Suprapubic skin (tissue), 4 donors: Measurements from ENCODE around the gene CSPG5. TPM values are rescaled to one million over a fixed set of nuclear protein-coding genes. Genes with fewer than 3 reads are reported as not detected.

Source experiments
- DNase-seq, 2 donors: peaks; one replicate each; pipeline ENCODE4 v3.0.0-alpha.2; 2019; ENCODE audit warnings: low spot score in 2 of 2
- H3K27ac ChIP-seq: fragments of 200-600 bp; sonication (generic); one replicate; pipeline ENCODE4 v1.5.1; 2019
- H3K27me3 ChIP-seq: fragments of 200-600 bp; sonication (generic); one replicate; pipeline ENCODE4 v1.5.1; 2019
- H3K36me3 ChIP-seq: fragments of 200-600 bp; sonication (generic); one replicate; pipeline ENCODE4 v1.5.1; 2019
- H3K4me1 ChIP-seq: fragments of 200-600 bp; sonication (generic); one replicate; pipeline ENCODE4 v1.5.1; 2019
- H3K4me3 ChIP-seq: fragments of 200-600 bp; sonication (generic); one replicate; pipeline ENCODE4 v1.5.1; 2019; ENCODE audit warnings: mild to moderate bottlenecking
- H3K9me3 ChIP-seq: fragments of 200-600 bp; sonication (generic); one replicate; pipeline ENCODE4 v1.5.1; 2019
- EP300 ChIP-seq: sonication (generic); formaldehyde crosslinking; IDR thresholded peaks from one replicate; pipeline ENCODE4 v1.6.1; 2017; ENCODE audit warnings: antibody characterized with exemption
- POLR2A ChIP-seq, 2 donors: fragments of 450-650 bp; IDR thresholded peaks; one replicate each; pipeline ENCODE4 v1.6.1; 2017; ENCODE audit warnings: antibody characterized with exemption in 2 of 2, mild to moderate bottlenecking in 2 of 2, moderate library complexity in 2 of 2
- POLR2AphosphoS5 ChIP-seq, 3 donors: sonication (generic); formaldehyde crosslinking; IDR thresholded peaks; one replicate each; pipeline ENCODE4 v1.6.1; 2017; ENCODE audit warnings: antibody characterized with exemption in 3 of 3
- whole genome bisulfite sequencing: methylation state at CpG from one replicate; pipeline ENCODE4 v1.1.5; 2018; 5-methylcytosine and 5-hydroxymethylcytosine counted together
- total RNA-seq, 4 donors: library from RNA; depleted of rRNA; stranded (reverse); fragments of >200 nt; gene quantifications; one replicate each; pipeline ENCODE4 v1.1.0, GENCODE V29; 2016
- TF ChIP-seq, protein P1 (sequence below), 2 donors: fragments of 200-600 bp in 1 of 2; fragments of 450-650 bp in 1 of 2; sonication (generic) in 1 of 2; IDR thresholded peaks; one replicate each; pipeline ENCODE4 v1.5.1; 2016 to 2019; ENCODE audit warnings: antibody characterized with exemption in 2 of 2, mild to moderate bottlenecking in 1 of 2, moderate library complexity in 1 of 2

CSPG5 gene
- total RNA-seq, 4 donors from 2014 or later: 2.3 to 2.7 (median 2.4) TPM; not detected in 1

DNA sequence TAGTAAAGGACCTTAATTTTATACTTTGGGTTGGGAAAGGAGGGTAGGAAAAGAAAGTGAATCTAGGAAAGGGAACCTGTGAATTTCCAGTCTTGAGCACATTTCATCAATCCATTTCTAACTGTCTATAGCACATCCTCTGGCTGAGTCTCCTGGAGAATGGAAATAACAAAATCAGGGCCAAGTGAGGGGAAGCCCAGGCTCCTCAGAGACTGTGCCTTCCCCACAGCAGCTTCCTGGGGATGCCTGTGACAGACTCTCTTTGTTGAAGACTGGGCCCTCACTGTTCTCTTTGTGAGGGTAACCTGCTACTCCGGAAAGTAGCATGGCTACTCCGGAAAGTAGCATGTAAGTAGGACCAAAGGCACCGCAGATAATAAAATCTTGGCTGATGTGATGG is 22.6 kb upstream of the CSPG5 start:
- no peaks in the 10 kb centered on the region for H3K4me1 ChIP-seq
- TF ChIP-seq POLR2A (IDR thresholded peaks at IDR 0.05) (no peak), POLR2AphosphoS5 (IDR thresholded peaks at IDR 0.05) (no peak), EP300 (no peak)
- TF ChIP-seq, protein P1, sequence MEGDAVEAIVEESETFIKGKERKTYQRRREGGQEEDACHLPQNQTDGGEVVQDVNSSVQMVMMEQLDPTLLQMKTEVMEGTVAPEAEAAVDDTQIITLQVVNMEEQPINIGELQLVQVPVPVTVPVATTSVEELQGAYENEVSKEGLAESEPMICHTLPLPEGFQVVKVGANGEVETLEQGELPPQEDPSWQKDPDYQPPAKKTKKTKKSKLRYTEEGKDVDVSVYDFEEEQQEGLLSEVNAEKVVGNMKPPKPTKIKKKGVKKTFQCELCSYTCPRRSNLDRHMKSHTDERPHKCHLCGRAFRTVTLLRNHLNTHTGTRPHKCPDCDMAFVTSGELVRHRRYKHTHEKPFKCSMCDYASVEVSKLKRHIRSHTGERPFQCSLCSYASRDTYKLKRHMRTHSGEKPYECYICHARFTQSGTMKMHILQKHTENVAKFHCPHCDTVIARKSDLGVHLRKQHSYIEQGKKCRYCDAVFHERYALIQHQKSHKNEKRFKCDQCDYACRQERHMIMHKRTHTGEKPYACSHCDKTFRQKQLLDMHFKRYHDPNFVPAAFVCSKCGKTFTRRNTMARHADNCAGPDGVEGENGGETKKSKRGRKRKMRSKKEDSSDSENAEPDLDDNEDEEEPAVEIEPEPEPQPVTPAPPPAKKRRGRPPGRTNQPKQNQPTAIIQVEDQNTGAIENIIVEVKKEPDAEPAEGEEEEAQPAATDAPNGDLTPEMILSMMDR (IDR thresholded peaks at IDR 0.05): no peak
- H3K36me3 ChIP-seq: peaks cover 39% of the 10 kb centered on the region
- DNase-seq: no peak
- no peaks in the 10 kb centered on the region for H3K27me3 ChIP-seq
- H3K4me3 ChIP-seq: no peak overlapping the region
- H3K9me3 ChIP-seq: no peaks in the 10 kb centered on the region
- WGBS: 72% methylated on average over 3 of the region's 3 CpGs
- no peak overlapping the region for H3K27ac ChIP-seq

DNA sequence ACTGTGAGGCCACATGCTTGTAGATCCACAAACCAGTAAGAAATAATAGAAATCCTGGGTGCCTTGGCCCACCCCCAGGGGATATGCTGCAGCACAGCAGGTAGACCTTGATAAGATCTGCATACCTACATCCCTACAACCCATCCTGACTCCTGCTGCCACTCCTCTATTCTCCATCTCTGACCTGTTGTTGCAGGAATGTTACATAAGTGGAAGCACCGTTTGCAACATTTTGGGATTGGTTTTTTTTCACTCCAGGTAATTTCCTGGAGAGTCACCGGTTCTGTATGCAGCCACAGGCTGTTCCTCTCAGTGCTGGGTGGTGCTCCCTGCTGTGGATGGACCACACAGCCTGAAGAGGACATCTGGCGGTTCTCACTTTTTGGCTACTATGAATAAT is 16.1 kb upstream of the CSPG5 start:
- Histone ChIP-seq H3K27me3 (no peaks in the 10 kb centered on the region), H3K27ac (no peak overlapping the region), H3K36me3 (peaks cover 57% of the 10 kb centered on the region), H3K9me3 (no peaks in the 10 kb centered on the region), H3K4me1 (no peaks in the 10 kb centered on the region), H3K4me3 (no peak overlapping the region)
- 61% methylated on average over 3 of the region's 3 CpGs for WGBS
- DNase-seq: no peak
- TF ChIP-seq POLR2A (IDR thresholded peaks at IDR 0.05) (no peak), EP300 (no peak), POLR2AphosphoS5 (IDR thresholded peaks at IDR 0.05) (no peak)
- TF ChIP-seq, protein P1 (IDR thresholded peaks at IDR 0.05): no peak

DNA sequence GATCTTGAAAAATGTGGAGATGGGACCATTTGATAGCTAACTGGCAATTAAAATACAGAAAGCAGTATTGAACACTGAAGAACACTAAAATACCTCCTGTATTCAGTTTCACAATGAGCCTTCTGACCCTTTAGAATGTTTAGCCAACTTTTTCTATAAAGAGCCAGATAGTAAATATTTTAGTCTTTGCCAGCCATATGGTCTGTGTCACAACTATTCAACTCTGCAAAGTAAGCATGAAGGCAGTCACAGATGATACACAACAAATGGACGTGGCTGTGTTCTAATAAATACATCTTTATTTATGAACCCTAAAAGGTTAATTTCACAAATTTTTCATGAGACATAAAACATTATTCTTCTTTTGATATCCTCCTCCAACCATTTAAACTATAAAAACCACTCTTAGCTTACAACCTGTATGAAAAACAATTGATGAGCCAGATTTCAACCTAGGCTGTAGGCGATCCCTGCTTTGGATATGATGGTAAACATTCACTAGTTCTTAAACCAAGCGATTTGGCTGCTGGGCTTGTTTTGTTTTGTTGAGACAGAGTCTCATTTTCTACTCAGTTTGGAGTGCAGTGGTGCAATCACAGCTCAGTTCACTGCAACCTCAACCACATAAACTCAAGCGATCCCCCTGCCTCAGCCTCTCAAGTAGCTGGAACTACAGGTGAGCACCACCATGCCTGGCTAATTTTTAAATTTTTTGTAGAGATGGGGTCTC is 13.6 kb upstream of the CSPG5 start:
- no peak for DNase-seq
- no peaks in the 10 kb centered on the region for H3K4me1 ChIP-seq
- H3K9me3 ChIP-seq: no peaks in the 10 kb centered on the region
- WGBS: 87% methylated on average over 4 of the region's 4 CpGs
- TF ChIP-seq, protein P1 (IDR thresholded peaks at IDR 0.05): no peak
- TF ChIP-seq POLR2AphosphoS5 (IDR thresholded peaks at IDR 0.05) (no peak), EP300 (no peak), POLR2A (IDR thresholded peaks at IDR 0.05) (no peak)
- no peaks in the 10 kb centered on the region for H3K27me3 ChIP-seq
- H3K27ac ChIP-seq: no peak overlapping the region
- peaks cover 67% of the 10 kb centered on the region for H3K36me3 ChIP-seq
- H3K4me3 ChIP-seq: no peak overlapping the region

DNA sequence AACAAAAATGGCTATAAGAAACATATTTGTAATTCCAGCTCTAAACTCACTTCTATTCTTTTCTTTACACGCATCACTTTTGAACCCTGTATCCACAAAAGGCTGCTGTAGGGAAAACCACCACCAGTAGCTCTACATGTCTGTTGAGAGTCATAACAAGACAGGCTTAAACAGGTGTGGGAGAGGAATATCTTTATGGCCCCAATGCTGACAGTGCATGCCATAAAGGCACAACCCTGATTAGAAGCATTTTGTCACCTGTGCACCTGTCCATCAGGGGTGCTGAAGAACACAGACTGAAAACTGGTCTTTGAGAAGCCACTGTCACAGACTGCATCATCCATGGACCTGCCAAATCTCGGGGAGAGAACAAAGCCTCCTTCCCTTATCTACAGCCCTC is 11.6 kb upstream of the CSPG5 start:
- no peak overlapping the region for H3K27ac ChIP-seq
- peaks cover 80% of the 10 kb centered on the region for H3K36me3 ChIP-seq
- 100% methylated on average over 2 of the region's 2 CpGs for WGBS
- H3K27me3 ChIP-seq: no peaks in the 10 kb centered on the region
- H3K4me3 ChIP-seq: no peak overlapping the region
- no peaks in the 10 kb centered on the region for H3K4me1 ChIP-seq
- no peak for DNase-seq
- H3K9me3 ChIP-seq: no peaks in the 10 kb centered on the region
- TF ChIP-seq EP300: no peak
- TF ChIP-seq, protein P1 (IDR thresholded peaks at IDR 0.05): no peak
- TF ChIP-seq POLR2AphosphoS5 (IDR thresholded peaks at IDR 0.05): no peak
- no peak for TF ChIP-seq POLR2A (IDR thresholded peaks at IDR 0.05)

DNA sequence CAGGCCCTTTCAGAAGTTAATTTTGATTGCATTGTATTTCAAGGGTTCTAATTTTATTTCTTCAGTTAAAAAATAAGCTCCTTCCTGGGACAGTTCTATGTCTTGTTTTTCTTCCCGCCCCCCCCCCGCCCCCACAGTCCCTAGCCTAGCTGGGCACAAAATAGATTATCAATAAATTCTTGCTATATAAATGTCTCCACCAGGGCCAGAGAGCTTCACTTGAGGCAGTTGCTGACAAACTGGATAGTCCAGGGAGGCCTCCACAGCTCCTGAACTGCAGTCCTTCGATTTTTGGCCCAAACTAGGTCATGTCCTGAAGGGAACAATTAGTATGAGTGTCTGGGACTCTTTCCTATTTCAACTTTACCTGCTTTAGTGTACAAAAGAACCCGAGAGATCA is 9.9 kb upstream of the CSPG5 start:
- no peak for TF ChIP-seq POLR2AphosphoS5 (IDR thresholded peaks at IDR 0.05)
- TF ChIP-seq, protein P1 (IDR thresholded peaks at IDR 0.05): no peak
- no peak for TF ChIP-seq POLR2A (IDR thresholded peaks at IDR 0.05)
- no peak for TF ChIP-seq EP300
- H3K36me3 ChIP-seq: peaks cover 73% of the 10 kb centered on the region

More for the DNA sequence above, 9.9 kb upstream of the CSPG5 start:
- Histone ChIP-seq H3K9me3 (no peaks in the 10 kb centered on the region), H3K4me3 (no peak overlapping the region), H3K4me1 (no peaks in the 10 kb centered on the region), H3K27ac (no peak overlapping the region), H3K27me3 (no peaks in the 10 kb centered on the region)
- DNase-seq: no peak
- WGBS: 91% methylated on average over 4 of the region's 4 CpGs
